Right atrium auricular region (tissue), 2 donors: Measurements from ENCODE around the gene GPI. TPM values are rescaled to one million over a fixed set of nuclear protein-coding genes. Genes with fewer than 3 reads are reported as not detected.

Source experiments
- DNase-seq: peaks from one replicate; pipeline ENCODE4 v3.0.0-alpha.2; 2019; ENCODE audit warnings: low spot score
- H3K27ac ChIP-seq, 2 donors: fragments of 200-600 bp; sonication (generic); 1 replicate in 1 of 2; 2 replicates in 1 of 2; pipeline ENCODE4 v1.5.1; 2016 to 2019
- H3K27me3 ChIP-seq, 2 donors: fragments of 200-600 bp; sonication (generic); one replicate each; pipeline versions ENCODE4 v1.5.1 to v1.6.0; 2017 to 2019
- H3K36me3 ChIP-seq: fragments of 200-600 bp; sonication (generic); one replicate; pipeline ENCODE4 v1.5.1; 2016
- H3K4me1 ChIP-seq, 2 donors: fragments of 200-600 bp; sonication (generic); one replicate each; pipeline versions ENCODE4 v1.5.1 to v1.6.0; 2017 to 2019
- H3K4me3 ChIP-seq, 2 donors: fragments of 200-600 bp; sonication (generic); 1 replicate in 1 of 2; 2 replicates in 1 of 2; pipeline ENCODE4 v1.5.1; 2017 to 2019; ENCODE audit warnings: mild to moderate bottlenecking in 1 of 2, moderate library complexity in 1 of 2
- H3K9me3 ChIP-seq, 2 donors: fragments of 200-600 bp; sonication (generic); one replicate each; pipeline ENCODE4 v1.5.1; 2019
- CTCF ChIP-seq, 2 donors: fragments of 200-600 bp; sonication (generic); IDR thresholded peaks; one replicate each; pipeline ENCODE4 v1.5.1; 2019; ENCODE audit warnings: antibody characterized with exemption in 2 of 2
- total RNA-seq, 2 donors: library from RNA; depleted of rRNA; stranded (reverse); fragments of >200 nt; gene quantifications; one replicate each; pipeline ENCODE4 v1.1.0, GENCODE V29; 2016

GPI gene
- total RNA-seq, 2 donors from 2014 or later = 340 to 413 TPM

- Histone ChIP-seq H3K36me3 (peaks cover 43% of the 10 kb centered on the region), H3K4me3 (no peak overlapping the region), H3K4me1 (no peaks in the 10 kb centered on the region), H3K27ac (no peak overlapping the region), H3K9me3 (no peaks in the 10 kb centered on the region), H3K27me3 (no peaks in the 10 kb centered on the region)
- no peak for TF ChIP-seq CTCF (IDR thresholded peaks at IDR 0.05)
- DNase-seq = no peak
These were observed 46.2 kb downstream of the GPI start for GRCh38 chr19:34411216-34411615.

- no peak overlapping the region for H3K27ac ChIP-seq
- H3K27me3 ChIP-seq = no peaks in the 10 kb centered on the region
- peaks cover 39% of the 10 kb centered on the region for H3K36me3 ChIP-seq
- H3K9me3 ChIP-seq = no peaks in the 10 kb centered on the region
- H3K4me1 ChIP-seq = no peaks in the 10 kb centered on the region
- DNase-seq = no peak
- TF ChIP-seq CTCF (IDR thresholded peaks at IDR 0.05) = no peak
- no peak overlapping the region for H3K4me3 ChIP-seq
These were observed 51.1 kb downstream of the GPI start for GRCh38 chr19:34416021-34416545.

DNA sequence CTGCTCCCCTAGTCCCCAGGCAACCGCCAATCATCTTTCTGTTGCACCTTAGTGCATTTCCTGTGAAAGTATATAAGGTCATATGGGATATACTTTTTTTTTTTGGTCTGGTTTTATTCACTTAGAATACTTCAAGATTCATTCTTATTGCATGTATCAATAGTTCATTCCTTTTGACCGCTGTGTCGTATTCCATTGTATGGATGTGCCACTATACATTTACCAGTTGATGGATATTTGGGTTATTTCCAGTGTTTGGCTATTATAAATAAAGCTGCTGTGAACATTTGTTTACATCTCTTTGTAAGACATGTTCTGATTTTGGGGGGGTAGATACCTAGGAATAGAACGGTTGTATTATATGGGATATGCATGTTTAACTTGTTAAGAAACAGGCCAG is 53.3 kb downstream of the GPI start:
- Histone ChIP-seq H3K27ac (no peak overlapping the region), H3K4me3 (no peak overlapping the region), H3K9me3 (no peaks in the 10 kb centered on the region), H3K4me1 (no peaks in the 10 kb centered on the region), H3K36me3 (peaks cover 27% of the 10 kb centered on the region), H3K27me3 (no peaks in the 10 kb centered on the region)
- no peak for TF ChIP-seq CTCF (IDR thresholded peaks at IDR 0.05)
- no peak for DNase-seq

- no peaks in the 10 kb centered on the region for H3K36me3 ChIP-seq
- H3K27me3 ChIP-seq = no peaks in the 10 kb centered on the region
- DNase-seq = no peak
- TF ChIP-seq CTCF (IDR thresholded peaks at IDR 0.05) = no peak
- H3K4me1 ChIP-seq = peaks cover 0 to 26% of the 10 kb centered on the region in 2 donors
- no peak overlapping the region for H3K27ac ChIP-seq
- no peak overlapping the region for H3K4me3 ChIP-seq
- no peaks in the 10 kb centered on the region for H3K9me3 ChIP-seq
These were observed 61.2 kb downstream of the GPI start for GRCh38 chr19:34426096-34426661.

- H3K27me3 ChIP-seq = no peaks in the 10 kb centered on the region
- peak overlapping the region; percentile 91 to 97 for H3K27ac ChIP-seq
- no peak for TF ChIP-seq CTCF (IDR thresholded peaks at IDR 0.05)
- no peak for DNase-seq
- peak overlapping the region; percentile 90 to 96 for H3K4me3 ChIP-seq
- no peaks in the 10 kb centered on the region for H3K36me3 ChIP-seq
- H3K4me1 ChIP-seq = peaks cover 0 to 47% of the 10 kb centered on the region in 2 donors
- H3K9me3 ChIP-seq = no peaks in the 10 kb centered on the region
These were observed 63.7 kb downstream of the GPI start for GRCh38 chr19:34428549-34429285.
